Measurements from ENCODE around the gene ETV3.

ETV3 gene

DNA sequence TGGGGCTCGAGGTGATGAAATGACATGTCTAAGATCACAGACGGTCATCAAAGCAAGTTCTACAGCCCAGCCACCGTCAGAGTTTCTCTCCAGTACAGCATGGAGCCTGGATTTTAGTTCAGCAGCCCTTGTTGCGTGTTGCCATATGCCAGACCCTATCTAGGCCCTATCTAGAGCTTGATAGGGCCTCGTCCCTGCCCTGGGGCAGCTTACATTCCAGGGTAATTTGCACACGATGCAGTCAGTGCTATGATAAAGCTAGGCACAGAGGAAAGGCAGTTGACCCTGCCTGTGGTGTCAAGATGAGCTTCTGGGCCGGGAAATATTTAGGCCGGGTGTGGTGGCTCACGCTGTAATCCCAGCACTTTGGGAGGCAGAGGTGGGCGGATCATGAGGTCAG, 57.5 kb downstream of the ETV3 start:
- H4K20me1 ChIP-seq (ENCODE audit: control insufficient read depth, insufficient read depth, low read depth, low read length): no peaks in the 10 kb centered on the region
- H3K4me1 ChIP-seq (ENCODE audit: control insufficient read depth, low read length): no peaks in the 10 kb centered on the region
- no peaks in the 10 kb centered on the region for H3K79me2 ChIP-seq (ENCODE audit: control insufficient read depth, low read length)
- H3K9me2 ChIP-seq (replicated peaks; ENCODE audit: control insufficient read depth, low read length): no peaks in the 10 kb centered on the region
- H3K36me3 ChIP-seq (ENCODE audit: control insufficient read depth, low read length): no peaks in the 10 kb centered on the region
- H3K27ac ChIP-seq (ENCODE audit: low read depth, low read length): no peak overlapping the region
- H3F3A ChIP-seq (ENCODE audit: control insufficient read depth, insufficient read depth): no peaks in the 10 kb centered on the region
- TF ChIP-seq CTCF (IDR thresholded peaks at IDR 0.05; ENCODE audit: low read depth, low read length, poor library complexity, severe bottlenecking): no peak
- TF ChIP-seq EZH2phosphoT487 (IDR thresholded peaks at IDR 0.05; ENCODE audit: borderline replicate concordance, low read length): no peak
- H3K27me3 ChIP-seq (ENCODE audit: control insufficient read depth, low read length): no peaks in the 10 kb centered on the region; the same call in 1 of the 2 replicates
- H3K4me3 ChIP-seq (ENCODE audit: low read length): no peak overlapping the region
- H3K9me3 ChIP-seq (ENCODE audit: control insufficient read depth, insufficient read depth, low read length): no peaks in the 10 kb centered on the region
- no peak overlapping the region for H3K4me2 ChIP-seq (ENCODE audit: low read length)

DNA sequence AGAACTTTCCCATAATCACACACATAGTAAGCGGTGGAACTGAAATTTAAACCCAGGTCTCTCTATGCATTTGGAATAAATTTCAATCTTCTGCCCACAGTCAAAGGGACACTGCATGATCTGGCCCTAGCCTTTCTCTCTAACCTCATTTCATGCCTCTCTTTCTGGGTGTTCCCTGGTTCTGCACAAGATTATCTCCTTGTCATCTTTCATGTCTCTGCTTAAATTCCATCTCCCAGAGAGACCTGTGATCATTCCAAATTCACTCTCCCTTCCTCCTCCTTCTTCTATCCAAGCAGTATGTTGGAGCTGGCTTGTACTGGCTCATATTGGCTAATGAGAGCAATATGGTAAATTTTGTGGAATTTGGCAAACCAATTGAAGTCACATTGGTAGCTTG, 60.8 kb downstream of the ETV3 start:
- TF ChIP-seq CTCF (IDR thresholded peaks at IDR 0.05; ENCODE audit: low read depth, low read length, poor library complexity, severe bottlenecking) (no peak), EZH2phosphoT487 (IDR thresholded peaks at IDR 0.05; ENCODE audit: borderline replicate concordance, low read length) (no peak)
- no peak overlapping the region for H3K4me2 ChIP-seq (ENCODE audit: low read length)
- H3K27ac ChIP-seq (ENCODE audit: low read depth, low read length): no peak overlapping the region
- H3K9me3 ChIP-seq (ENCODE audit: control insufficient read depth, insufficient read depth, low read length): no peaks in the 10 kb centered on the region
- H3K36me3 ChIP-seq (ENCODE audit: control insufficient read depth, low read length): no peaks in the 10 kb centered on the region
- no peaks in the 10 kb centered on the region; the same call in 1 of the 2 replicates for H3K27me3 ChIP-seq (ENCODE audit: control insufficient read depth, low read length)
- H4K20me1 ChIP-seq (ENCODE audit: control insufficient read depth, insufficient read depth, low read depth, low read length): no peaks in the 10 kb centered on the region
- no peaks in the 10 kb centered on the region for H3K79me2 ChIP-seq (ENCODE audit: control insufficient read depth, low read length)
- H3K4me3 ChIP-seq (ENCODE audit: low read length): no peak overlapping the region
- no peaks in the 10 kb centered on the region for H3F3A ChIP-seq (ENCODE audit: control insufficient read depth, insufficient read depth)
- no peaks in the 10 kb centered on the region for H3K9me2 ChIP-seq (replicated peaks; ENCODE audit: control insufficient read depth, low read length)
- no peaks in the 10 kb centered on the region for H3K4me1 ChIP-seq (ENCODE audit: control insufficient read depth, low read length)

DNA sequence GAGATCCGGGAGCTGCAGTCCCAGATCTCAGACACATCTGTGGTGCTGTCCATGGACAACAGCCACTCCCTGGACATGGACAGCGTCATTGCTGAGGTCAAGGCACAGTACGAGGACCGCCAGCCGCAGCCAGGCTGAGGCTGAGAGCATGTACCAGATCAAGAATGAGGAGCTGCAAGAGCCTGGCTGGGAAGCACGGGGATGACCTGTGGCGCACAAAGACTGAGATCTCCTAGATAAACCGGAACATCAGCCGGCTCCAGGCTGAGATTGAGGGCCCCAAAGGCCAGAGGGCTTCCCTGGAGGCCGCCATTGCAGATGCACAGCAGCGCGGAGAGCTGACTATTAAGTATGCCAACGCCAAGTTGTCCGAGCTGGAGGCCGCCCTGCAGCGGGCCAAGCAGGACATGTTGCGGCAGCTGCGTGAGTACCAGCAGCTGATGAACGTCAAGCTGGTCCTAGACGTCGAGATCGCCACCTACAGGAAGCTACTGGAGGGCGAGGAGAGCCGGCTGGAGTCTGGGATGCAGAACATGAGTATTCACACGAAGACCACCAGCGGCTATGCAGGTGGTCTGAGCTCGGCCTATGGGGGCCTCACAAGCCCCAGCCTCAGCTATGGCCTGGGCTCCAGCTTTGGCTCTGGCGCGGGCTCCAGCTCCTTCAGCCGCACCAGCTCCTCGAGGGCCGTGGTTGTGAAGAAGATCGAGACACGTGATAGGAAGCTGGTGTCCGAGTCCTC, 64.1 kb downstream of the ETV3 start:
- H3K27ac ChIP-seq (ENCODE audit: low read depth, low read length): no peak overlapping the region
- H3K27me3 ChIP-seq (ENCODE audit: control insufficient read depth, low read length): peaks cover 10% of the 10 kb centered on the region
- H3K4me1 ChIP-seq (ENCODE audit: control insufficient read depth, low read length): no peaks in the 10 kb centered on the region
- TF ChIP-seq EZH2phosphoT487 (IDR thresholded peaks at IDR 0.05; ENCODE audit: borderline replicate concordance, low read length) (no peak), CTCF (IDR thresholded peaks at IDR 0.05; ENCODE audit: low read depth, low read length, poor library complexity, severe bottlenecking) (peak; percentile 62)
- H3K79me2 ChIP-seq (ENCODE audit: control insufficient read depth, low read length): no peaks in the 10 kb centered on the region
- no peaks in the 10 kb centered on the region for H3K36me3 ChIP-seq (ENCODE audit: control insufficient read depth, low read length)
- no peak overlapping the region for H3K4me3 ChIP-seq (ENCODE audit: low read length)
- no peaks in the 10 kb centered on the region for H3K9me2 ChIP-seq (replicated peaks; ENCODE audit: control insufficient read depth, low read length)
- H3K4me2 ChIP-seq (ENCODE audit: low read length): no peak overlapping the region
- H3F3A ChIP-seq (ENCODE audit: control insufficient read depth, insufficient read depth): no peaks in the 10 kb centered on the region
- H4K20me1 ChIP-seq (ENCODE audit: control insufficient read depth, insufficient read depth, low read depth, low read length): no peaks in the 10 kb centered on the region
- no peaks in the 10 kb centered on the region for H3K9me3 ChIP-seq (ENCODE audit: control insufficient read depth, insufficient read depth, low read length)
